Thyroid gland (tissue), 4 donors: ENCODE results near the gene RNF125. TPM values are rescaled to one million over a fixed set of nuclear protein-coding genes. Genes with fewer than 3 reads are reported as not detected.
"Not testable (repeated sequence)": the region's sequence is repeated elsewhere in the genome, so short reads cannot be mapped to it uniquely, and the experiment has no call there.

ENCODE experiments used
- DNase-seq, 2 donors: peaks; one replicate each; pipeline ENCODE4 v3.0.0-alpha.2; 2019
- H3K27ac ChIP-seq, 3 donors: fragments of 200-600 bp; sonication (generic); 1 replicate in 2 of 3; 2 replicates in 1 of 3; pipeline ENCODE4 v1.5.1; 2016 to 2019; ENCODE audit warnings: mild to moderate bottlenecking in 1 of 3, moderate library complexity in 1 of 3
- H3K27me3 ChIP-seq: fragments of 200-600 bp; sonication (generic); one replicate; pipeline ENCODE4 v1.5.1; 2019
- H3K36me3 ChIP-seq, 2 donors: fragments of 200-600 bp; sonication (generic); one replicate each; pipeline ENCODE4 v1.5.1; 2016 to 2019
- H3K4me1 ChIP-seq, 2 donors: fragments of 200-600 bp; sonication (generic); one replicate each; pipeline ENCODE4 v1.5.1; 2017 to 2019
- H3K4me3 ChIP-seq, 3 donors: fragments of 200-600 bp; sonication (generic); replicated peaks in 1 of 3; 1 replicate in 2 of 3; 2 replicates in 1 of 3; pipeline ENCODE4 v1.5.1; 2016; ENCODE audit warnings: mild to moderate bottlenecking in 1 of 3
- H3K9me3 ChIP-seq: fragments of 200-600 bp; sonication (generic); one replicate; pipeline ENCODE4 v1.5.1; 2017
- POLR2A ChIP-seq, 2 donors: fragments of 450-650 bp; IDR thresholded peaks; one replicate each; pipeline ENCODE4 v1.6.1; 2017; ENCODE audit warnings: antibody characterized with exemption in 2 of 2, mild to moderate bottlenecking in 2 of 2, moderate library complexity in 1 of 2
- WGBS, 2 donors: methylation state at CpG; one replicate each; pipeline ENCODE4 v1.1.5; 2017; 5-methylcytosine and 5-hydroxymethylcytosine counted together
- intact Hi-C: fragments of 100-400 bp; cut with DNase I; formaldehyde crosslinking; loops from one replicate; pipeline ENCODE4 v1.15.1; 2023
- total RNA-seq, 4 donors: library from RNA; depleted of rRNA; stranded (reverse); fragments of >200 nt; gene quantifications; one replicate each; pipeline ENCODE4 v1.2.3, GENCODE V29; 2016
- TF ChIP-seq, protein P1 (sequence below), 6 experiments: fragments of 200-600 bp in 3 of 6; fragments of 450-650 bp in 3 of 6; sonication (generic) in 3 of 6; IDR thresholded peaks; one replicate each; pipeline ENCODE4 v1.5.1; 2016 to 2019; ENCODE audit warnings: antibody characterized with exemption in 6 of 6, mild to moderate bottlenecking in 2 of 6, inconsistent platforms in 1 of 6, moderate library complexity in 1 of 6

Gene RNF125
- total RNA-seq, 4 donors from 2014 or later = 1.3 to 6.7 (median 1.9) TPM

DNA sequence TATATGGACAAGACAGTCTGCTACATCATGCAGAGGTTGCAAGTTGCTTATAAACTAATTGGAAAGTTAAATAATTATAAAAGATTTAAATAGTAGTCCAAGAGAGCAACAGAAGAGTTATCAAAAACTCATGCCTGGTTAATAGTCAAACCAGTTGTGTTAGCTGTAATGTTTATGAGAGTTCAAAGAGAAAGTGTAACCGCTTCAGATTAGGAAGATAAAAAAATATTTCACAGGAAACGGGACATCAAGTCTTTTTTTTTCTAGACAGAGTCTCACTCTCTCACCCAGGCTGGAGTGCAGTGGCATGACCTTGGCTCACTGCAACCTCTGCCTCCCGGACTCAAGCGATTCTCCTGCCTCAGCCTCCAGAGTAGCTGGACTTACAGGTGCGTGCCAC lies 34.6 kb upstream of the RNF125 start:
- intact Hi-C loops = no loop called here
- Histone ChIP-seq H3K4me1 (no peaks in the 10 kb centered on the region), H3K36me3 (no peaks in the 10 kb centered on the region), H3K27ac (no peak overlapping the region), H3K4me3 (no peak overlapping the region), H3K27me3 (no peaks in the 10 kb centered on the region), H3K9me3 (no peaks in the 10 kb centered on the region)
- 82 to 85% methylated on average over 5 of the region's 5 CpGs for WGBS, 2 donors
- TF ChIP-seq, protein P1, sequence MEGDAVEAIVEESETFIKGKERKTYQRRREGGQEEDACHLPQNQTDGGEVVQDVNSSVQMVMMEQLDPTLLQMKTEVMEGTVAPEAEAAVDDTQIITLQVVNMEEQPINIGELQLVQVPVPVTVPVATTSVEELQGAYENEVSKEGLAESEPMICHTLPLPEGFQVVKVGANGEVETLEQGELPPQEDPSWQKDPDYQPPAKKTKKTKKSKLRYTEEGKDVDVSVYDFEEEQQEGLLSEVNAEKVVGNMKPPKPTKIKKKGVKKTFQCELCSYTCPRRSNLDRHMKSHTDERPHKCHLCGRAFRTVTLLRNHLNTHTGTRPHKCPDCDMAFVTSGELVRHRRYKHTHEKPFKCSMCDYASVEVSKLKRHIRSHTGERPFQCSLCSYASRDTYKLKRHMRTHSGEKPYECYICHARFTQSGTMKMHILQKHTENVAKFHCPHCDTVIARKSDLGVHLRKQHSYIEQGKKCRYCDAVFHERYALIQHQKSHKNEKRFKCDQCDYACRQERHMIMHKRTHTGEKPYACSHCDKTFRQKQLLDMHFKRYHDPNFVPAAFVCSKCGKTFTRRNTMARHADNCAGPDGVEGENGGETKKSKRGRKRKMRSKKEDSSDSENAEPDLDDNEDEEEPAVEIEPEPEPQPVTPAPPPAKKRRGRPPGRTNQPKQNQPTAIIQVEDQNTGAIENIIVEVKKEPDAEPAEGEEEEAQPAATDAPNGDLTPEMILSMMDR (IDR thresholded peaks at IDR 0.05) = no peak
- no peak for TF ChIP-seq POLR2A (IDR thresholded peaks at IDR 0.05)
- DNase-seq = no peak

DNA sequence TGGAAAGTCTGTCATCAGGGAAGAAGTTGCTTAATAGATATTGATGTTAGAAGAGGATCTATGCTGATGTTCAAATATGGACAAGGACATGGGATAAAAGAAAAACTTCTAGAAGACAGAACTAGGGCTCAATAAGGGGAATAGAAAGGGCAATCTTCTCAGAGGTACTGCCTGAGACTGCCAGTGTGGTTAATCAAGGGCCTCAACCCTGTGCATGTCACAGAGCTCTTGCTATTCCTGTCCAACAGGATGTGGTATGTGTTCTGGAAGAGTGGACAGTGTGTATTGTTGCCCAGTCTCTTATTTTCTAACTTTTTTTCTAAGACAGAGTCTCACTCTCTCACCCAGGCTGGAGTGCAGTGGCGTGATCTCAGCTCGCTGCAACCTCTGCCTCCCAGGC lies 27.8 kb upstream of the RNF125 start:
- intact Hi-C loops = no loop called here
- Histone ChIP-seq H3K9me3 (no peaks in the 10 kb centered on the region), H3K27me3 (no peaks in the 10 kb centered on the region), H3K4me1 (no peaks in the 10 kb centered on the region), H3K27ac (no peak overlapping the region), H3K36me3 (no peaks in the 10 kb centered on the region), H3K4me3 (no peak overlapping the region)
- WGBS, 2 donors = 90 to 94% methylated on average over 2 of the region's 2 CpGs
- no peak for TF ChIP-seq POLR2A (IDR thresholded peaks at IDR 0.05)
- TF ChIP-seq, protein P1 (IDR thresholded peaks at IDR 0.05) = no peak
- no peak for DNase-seq

- intact Hi-C loops = no loop called here
- no peak for DNase-seq
- TF ChIP-seq POLR2A (IDR thresholded peaks at IDR 0.05) = no peak
- TF ChIP-seq, protein P1 (IDR thresholded peaks at IDR 0.05) = no peak
- Histone ChIP-seq H3K9me3 (no peaks in the 10 kb centered on the region), H3K36me3 (no peaks in the 10 kb centered on the region), H3K4me3 (no peak overlapping the region), H3K27ac (no peak overlapping the region), H3K4me1 (no peaks in the 10 kb centered on the region), H3K27me3 (no peaks in the 10 kb centered on the region)
- WGBS, 2 donors = 85 to 86% methylated on average over 7 of the region's 7 CpGs
Observed at GRCh38 chr18:31996007-31996406, 22.6 kb upstream of the RNF125 start.

DNA sequence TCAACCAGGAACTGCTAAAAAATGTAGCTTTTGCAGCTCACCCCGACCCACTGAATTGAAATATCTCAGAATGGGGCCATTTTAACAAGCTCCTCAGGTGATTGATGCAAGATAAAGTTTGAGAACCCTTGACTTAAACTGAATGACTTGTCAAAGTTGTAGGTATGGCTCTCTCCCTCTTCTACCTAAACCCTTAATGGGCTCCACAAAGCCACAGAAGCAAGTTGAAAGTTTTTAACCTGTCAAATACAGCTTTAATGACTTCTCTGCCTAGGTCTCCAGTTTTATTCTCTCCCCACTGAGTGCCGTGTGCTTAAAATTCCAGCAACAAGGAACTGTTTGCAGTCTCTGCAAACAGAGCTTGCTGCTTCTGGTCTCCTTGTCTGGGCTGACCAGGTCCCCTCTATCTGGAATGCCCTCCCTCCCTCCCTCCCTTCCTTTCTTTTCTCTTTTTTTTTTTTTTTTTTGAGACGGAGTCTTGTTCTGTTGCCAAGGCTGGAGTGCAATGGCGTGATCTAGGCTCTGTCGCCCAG lies 19.7 kb upstream of the RNF125 start:
- intact Hi-C loops = no loop called here
- peak; percentile 4 for DNase-seq
- Histone ChIP-seq H3K27ac (no peak overlapping the region), H3K9me3 (no peaks in the 10 kb centered on the region), H3K36me3 (no peaks in the 10 kb centered on the region), H3K4me1 (no peaks in the 10 kb centered on the region), H3K27me3 (no peaks in the 10 kb centered on the region), H3K4me3 (no peak overlapping the region)
- WGBS, 2 donors = 28 to 40% methylated on average over 5 of the region's 5 CpGs
- TF ChIP-seq POLR2A (IDR thresholded peaks at IDR 0.05) = no peak

- H3K4me3 ChIP-seq, DNase-seq, H3K36me3 ChIP-seq, H3K27me3 ChIP-seq, intact Hi-C loops, H3K4me1 ChIP-seq, H3K27ac ChIP-seq, H3K9me3 ChIP-seq: not testable (repeated sequence)
- 94 to 96% methylated on average over 7 of the region's 7 CpGs for WGBS, 2 donors
Observed at GRCh38 chr18:32001141-32001540, 17.5 kb upstream of the RNF125 start.

GRCh38 chr18:32003822-32004221 lies 14.8 kb upstream of the RNF125 start:
- 85 to 94% methylated on average over 2 of the region's 2 CpGs for WGBS, 2 donors
- not testable (repeated sequence) for DNase-seq

More at GRCh38 chr18:32003822-32004221, 14.8 kb upstream of the RNF125 start:
- H3K4me3 ChIP-seq, H3K27ac ChIP-seq, H3K36me3 ChIP-seq, H3K4me1 ChIP-seq, intact Hi-C loops, H3K27me3 ChIP-seq, H3K9me3 ChIP-seq: not testable (repeated sequence)
